ENCODE results near the gene IL37. TPM values are rescaled to one million over a fixed set of nuclear protein-coding genes. Genes with fewer than 3 reads are reported as not detected.

The IL37 gene
- total and polyA plus RNA-seq, 2 experiments from 2014 or later, result not detected

- Histone ChIP-seq H2AFZ (no peak overlapping the region), H3K36me3 (ENCODE audit: insufficient read depth) (no peaks in the 10 kb centered on the region), H4K20me1 (replicated peaks; ENCODE audit: insufficient read depth) (no peaks in the 10 kb centered on the region), H3K4me3 (no peak overlapping the region), H3K4me1 (ENCODE audit: insufficient read depth) (no peaks in the 10 kb centered on the region), H3F3A (replicated peaks; ENCODE audit: low read depth) (no peaks in the 10 kb centered on the region), H3K9me2 (ENCODE audit: insufficient read depth) (no peaks in the 10 kb centered on the region), H3K4me2 (no peak overlapping the region), H3K79me2 (replicated peaks; ENCODE audit: insufficient read depth) (no peaks in the 10 kb centered on the region), H3K27me3 (ENCODE audit: insufficient read depth) (no peaks in the 10 kb centered on the region), H3K27ac (ENCODE audit: low read depth) (no peak overlapping the region)
- H3K4me3 Mint-ChIP-seq, result no peak overlapping the region
- H3K4me1 Mint-ChIP-seq, result no peaks in the 10 kb centered on the region
- DNase-seq (ENCODE audit: low spot score), result no peak
- peaks cover 2% of the 10 kb centered on the region for H3K27me3 Mint-ChIP-seq (ENCODE audit: insufficient read depth, low read depth, poor library complexity)
- TF ChIP-seq NANOG (IDR thresholded peaks at IDR 0.05; ENCODE audit: borderline replicate concordance) (no peak), ZNF331 (CRISPR knock-in tag; IDR thresholded peaks at IDR 0.05; ENCODE audit: low read depth) (no peak), ETS1 (IDR thresholded peaks at IDR 0.05) (no peak), JUNB (IDR thresholded peaks at IDR 0.05; ENCODE audit: unreplicated experiment) (no peak), ZNF462 (CRISPR knock-in tag; IDR thresholded peaks at IDR 0.05) (no peak), EZH2phosphoT487 (IDR thresholded peaks at IDR 0.05; ENCODE audit: unreplicated experiment) (no peak), EZH2 (IDR thresholded peaks at IDR 0.05; ENCODE audit: low read depth, unreplicated experiment) (no peak), ZNF114 (CRISPR knock-in tag; IDR thresholded peaks at IDR 0.05) (no peak), REST (IDR thresholded peaks at IDR 0.05; ENCODE audit: unreplicated experiment) (no peak), STAT1 (IDR thresholded peaks at IDR 0.05; ENCODE audit: unreplicated experiment) (no peak)
- no peak overlapping the region for H3K27ac Mint-ChIP-seq
- ATAC-seq, result no peak
- no peaks in the 10 kb centered on the region for H3K9me3 Mint-ChIP-seq
- no peaks in the 10 kb centered on the region for H3K36me3 Mint-ChIP-seq (ENCODE audit: low read depth)
Measured at GRCh38 chr2:112889976-112890375, 21.0 kb upstream of the IL37 start.
